GM21423 (cell line): ENCODE data around the gene SYNE1.

ENCODE experiments used
- ATAC-seq: cut with Tn5 transposase; IDR thresholded peaks from one replicate; pipeline ENCODE4 v1.9.1; 2021; ENCODE audit warnings: mild to moderate bottlenecking, moderate library complexity; ENCODE audit not compliant: unreplicated experiment

The SYNE1 gene

GRCh38 chr6:152246554-152247337, 390.4 kb downstream of the SYNE1 start:
- ATAC-seq: no peak

GRCh38 chr6:152244998-152245630, 392.0 kb downstream of the SYNE1 start:
- no peak for ATAC-seq

GRCh38 chr6:152241013-152241766, 396.0 kb downstream of the SYNE1 start:
- no peak for ATAC-seq

GRCh38 chr6:152240436-152240835, 396.7 kb downstream of the SYNE1 start:
- ATAC-seq: no peak

- no peak for ATAC-seq
Measured at GRCh38 chr6:152236370-152237097, 400.6 kb downstream of the SYNE1 start.

GRCh38 chr6:152233547-152234320, 403.4 kb downstream of the SYNE1 start:
- ATAC-seq: no peak

GRCh38 chr6:152232501-152233151, 404.5 kb downstream of the SYNE1 start:
- ATAC-seq: no peak

GRCh38 chr6:152229330-152229729, 407.8 kb downstream of the SYNE1 start:
- ATAC-seq: no peak

- no peak for ATAC-seq
Measured at GRCh38 chr6:152226119-152226518, 411.0 kb downstream of the SYNE1 start.

- ATAC-seq: no peak
Measured at GRCh38 chr6:152225241-152225934, 411.8 kb downstream of the SYNE1 start.

GRCh38 chr6:152223636-152224035, 413.5 kb downstream of the SYNE1 start:
- ATAC-seq: no peak

- ATAC-seq: no peak
Measured at GRCh38 chr6:152221806-152222628, 415.1 kb downstream of the SYNE1 start.

- ATAC-seq: no peak
Measured at GRCh38 chr6:152220786-152221185, 416.4 kb downstream of the SYNE1 start.

- no peak for ATAC-seq
Measured at GRCh38 chr6:152218887-152219286, 418.3 kb downstream of the SYNE1 start.

GRCh38 chr6:152212437-152212836, 424.7 kb downstream of the SYNE1 start:
- ATAC-seq: no peak

- no peak for ATAC-seq
Measured at GRCh38 chr6:152209211-152209610, 428.0 kb downstream of the SYNE1 start.

- ATAC-seq: no peak
Measured at GRCh38 chr6:152207915-152208714, 429.0 kb downstream of the SYNE1 start.
